GM12875 (cell line): Measurements from ENCODE around the gene FAM76A.
A peak's percentile ranks its signal among the peaks of the same experiment; 100 is the strongest.
"Not testable (repeated sequence)": the region's sequence is repeated elsewhere in the genome, so short reads cannot be mapped to it uniquely, and the experiment has no call there.

Experiments
- H3K4me3 ChIP-seq: one replicate; pipeline ENCODE4 v1.5.1; 2011; ENCODE audit warnings: low read depth, low read length, control low read depth
- TF ChIP-seq, protein P1 (sequence below): IDR thresholded peaks from 2 replicates; pipeline ENCODE4 v1.5.1; 2011; ENCODE audit warnings: low read depth, mild to moderate bottlenecking, control low read depth, inconsistent platforms, low read length, moderate library complexity, borderline replicate concordance; ENCODE audit not compliant: insufficient read depth

The FAM76A gene

DNA sequence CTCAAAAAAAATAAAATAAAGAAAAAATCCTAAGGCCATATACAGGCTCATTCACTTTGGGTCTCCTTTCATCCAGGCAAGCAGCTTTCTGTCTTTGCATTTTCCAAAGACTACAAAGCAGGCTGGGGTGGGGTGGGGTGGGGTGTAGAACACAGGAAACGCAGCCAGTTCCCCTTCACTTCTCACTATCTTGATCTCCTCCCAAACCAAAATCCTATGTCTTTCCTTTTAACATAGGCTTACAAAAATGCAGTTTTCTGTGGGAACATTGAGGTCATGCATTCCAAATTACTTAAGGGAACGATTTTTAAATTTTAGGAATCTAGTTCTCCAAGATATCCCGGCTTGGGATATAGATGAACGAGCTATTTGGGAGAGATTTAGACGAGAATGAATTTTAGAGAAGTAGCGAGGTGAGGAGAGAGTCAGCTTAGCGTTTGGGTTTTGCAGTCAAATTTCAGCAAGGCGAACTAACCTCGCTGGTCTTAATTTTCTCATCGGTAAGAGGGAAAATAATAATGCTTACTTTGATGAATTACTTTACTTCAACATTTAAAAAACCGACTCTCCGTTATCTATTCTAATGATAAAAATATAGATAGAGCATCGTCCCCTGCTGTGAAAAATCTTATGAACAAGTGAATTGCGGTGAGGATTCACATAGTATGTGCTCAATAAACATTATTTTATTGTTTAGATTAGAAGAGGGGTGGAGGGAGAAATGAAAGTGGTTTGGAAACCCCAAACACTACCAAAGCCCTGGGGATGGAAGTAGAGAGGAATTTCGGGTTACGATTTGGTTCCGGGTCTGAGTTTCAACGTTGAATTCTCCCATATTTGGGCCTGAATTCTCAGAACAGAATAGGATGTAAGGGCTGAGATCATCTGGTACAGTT, 46.5 kb downstream of the FAM76A start:
- TF ChIP-seq, protein P1, sequence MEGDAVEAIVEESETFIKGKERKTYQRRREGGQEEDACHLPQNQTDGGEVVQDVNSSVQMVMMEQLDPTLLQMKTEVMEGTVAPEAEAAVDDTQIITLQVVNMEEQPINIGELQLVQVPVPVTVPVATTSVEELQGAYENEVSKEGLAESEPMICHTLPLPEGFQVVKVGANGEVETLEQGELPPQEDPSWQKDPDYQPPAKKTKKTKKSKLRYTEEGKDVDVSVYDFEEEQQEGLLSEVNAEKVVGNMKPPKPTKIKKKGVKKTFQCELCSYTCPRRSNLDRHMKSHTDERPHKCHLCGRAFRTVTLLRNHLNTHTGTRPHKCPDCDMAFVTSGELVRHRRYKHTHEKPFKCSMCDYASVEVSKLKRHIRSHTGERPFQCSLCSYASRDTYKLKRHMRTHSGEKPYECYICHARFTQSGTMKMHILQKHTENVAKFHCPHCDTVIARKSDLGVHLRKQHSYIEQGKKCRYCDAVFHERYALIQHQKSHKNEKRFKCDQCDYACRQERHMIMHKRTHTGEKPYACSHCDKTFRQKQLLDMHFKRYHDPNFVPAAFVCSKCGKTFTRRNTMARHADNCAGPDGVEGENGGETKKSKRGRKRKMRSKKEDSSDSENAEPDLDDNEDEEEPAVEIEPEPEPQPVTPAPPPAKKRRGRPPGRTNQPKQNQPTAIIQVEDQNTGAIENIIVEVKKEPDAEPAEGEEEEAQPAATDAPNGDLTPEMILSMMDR: no peak
- H3K4me3 ChIP-seq: peak overlapping the region; percentile 13

DNA sequence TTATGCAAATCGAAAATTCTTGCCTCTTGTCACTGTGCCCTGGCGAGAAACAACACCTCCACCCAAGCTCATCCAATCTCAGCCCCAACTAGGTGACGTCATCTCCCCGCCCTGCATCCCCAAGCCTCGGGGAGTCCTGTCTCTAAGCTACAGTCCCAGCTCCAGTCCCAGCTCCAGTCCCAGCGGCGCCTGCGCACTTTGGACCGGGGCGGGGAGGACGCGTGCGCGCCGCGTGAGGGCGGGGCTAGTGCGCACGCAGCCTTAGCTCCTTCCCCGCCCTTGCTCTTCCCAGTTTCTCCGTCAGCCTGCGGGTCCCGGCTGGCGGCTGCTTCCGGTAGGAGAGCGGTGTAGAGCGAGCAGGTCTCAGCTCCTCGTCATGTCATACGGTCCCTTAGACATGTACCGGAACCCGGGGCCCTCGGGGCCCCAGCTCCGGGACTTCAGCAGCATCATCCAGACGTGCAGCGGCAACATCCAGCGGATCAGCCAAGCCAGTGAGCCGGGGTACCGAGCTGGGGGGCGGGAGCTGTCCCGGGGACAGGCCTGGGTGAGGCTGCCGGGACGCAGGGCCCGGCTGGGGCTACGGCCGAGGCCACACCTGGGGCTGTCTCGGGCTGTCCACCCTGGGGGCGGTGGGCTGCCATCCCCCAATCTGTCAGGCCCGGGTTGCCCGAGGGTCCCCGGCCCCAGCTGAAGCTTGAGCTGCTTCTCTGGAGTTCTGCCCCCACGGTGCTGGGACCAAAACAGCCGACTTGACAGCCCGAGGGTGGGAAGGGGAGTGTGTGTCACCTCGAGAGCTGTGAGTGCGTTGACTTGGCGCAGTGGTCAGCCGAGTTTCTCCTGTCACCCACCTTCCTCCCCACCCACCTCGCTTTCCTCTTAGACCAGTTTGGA, 47.4 kb downstream of the FAM76A start, which contains the start of gene STX12:
STX12 (plus strand) TSS at position 288 of the 894 bp plus-strand sequence; CDS start at position 377, 89 bp downstream.
- TF ChIP-seq, protein P1: no peak

DNA sequence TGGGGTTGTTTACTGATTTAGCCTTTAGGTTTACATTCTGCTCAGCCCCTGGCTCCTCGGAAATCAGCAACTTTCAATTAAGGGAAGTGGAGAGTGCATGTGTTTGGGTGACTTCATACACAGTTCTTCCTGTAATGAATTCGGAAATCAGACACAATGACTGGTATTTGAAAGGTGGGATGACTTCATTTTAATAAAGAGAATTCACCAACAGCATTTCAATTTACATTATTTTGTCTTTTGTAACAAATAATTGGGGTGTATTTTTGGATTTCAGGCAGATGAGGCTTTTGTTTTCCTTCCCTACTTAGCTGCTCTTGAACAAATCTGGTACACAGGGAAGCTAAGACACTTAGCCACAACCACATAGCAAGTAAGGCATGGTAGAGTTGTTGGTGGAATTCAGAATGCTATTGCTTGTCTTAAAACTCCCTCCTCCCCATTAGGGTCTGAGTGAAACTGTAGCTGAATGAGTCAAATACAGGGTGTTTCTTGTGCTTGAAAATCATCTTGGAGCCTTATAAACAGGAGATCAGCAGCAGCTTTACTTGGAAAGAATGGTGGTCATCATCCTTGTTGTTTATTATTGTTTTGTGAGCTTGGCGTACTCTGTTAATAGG, 48.2 kb downstream of the FAM76A start:
- peak overlapping the region; percentile 99 for H3K4me3 ChIP-seq
- TF ChIP-seq, protein P1: no peak

More for the DNA sequence above, 47.4 kb downstream of the FAM76A start, which contains the start of gene STX12:
- peak within 1 kb of the TSS; percentile 99 for H3K4me3 ChIP-seq

DNA sequence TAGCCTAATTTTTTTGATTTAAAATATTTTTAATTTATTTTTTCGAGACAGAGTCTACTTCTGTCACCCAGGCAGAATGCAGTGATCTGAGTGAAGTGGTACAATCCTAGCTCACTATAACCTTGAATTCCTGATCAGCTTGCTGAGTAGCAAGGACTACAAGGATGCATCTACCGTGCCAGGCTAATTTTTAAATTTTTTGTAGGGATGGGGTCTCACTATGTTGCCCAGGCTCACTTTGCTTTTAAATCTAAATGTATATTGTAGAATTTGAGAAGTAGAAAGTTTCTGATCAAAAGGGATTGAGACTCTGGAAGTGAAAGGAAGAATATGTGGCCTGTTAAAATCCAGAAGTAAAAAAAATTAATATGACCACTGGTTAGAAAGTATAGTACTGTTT, 48.9 kb downstream of the FAM76A start:
- TF ChIP-seq, protein P1: no peak

DNA sequence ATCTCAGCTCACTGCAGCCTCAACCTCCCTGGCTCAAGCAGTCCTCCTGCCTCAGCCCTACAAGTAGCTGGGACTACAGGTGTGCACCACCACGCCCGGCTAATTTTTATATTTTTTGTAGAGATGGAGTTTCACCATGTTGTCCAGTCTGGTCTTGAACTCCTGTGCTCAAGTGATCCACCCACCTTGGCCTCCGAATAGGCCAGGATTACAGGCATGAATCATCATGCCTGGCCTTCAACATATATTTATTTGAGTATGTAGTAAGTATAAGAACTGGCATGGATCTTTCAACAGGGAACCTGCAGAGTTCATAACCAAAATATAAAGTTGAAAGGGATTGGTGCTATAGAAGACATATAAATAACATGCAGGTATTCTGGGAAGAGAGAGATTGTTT, 49.6 kb downstream of the FAM76A start:
- not testable (repeated sequence) for H3K4me3 ChIP-seq

More for the DNA sequence above, 48.9 kb downstream of the FAM76A start:
- H3K4me3 ChIP-seq: peak overlapping the region; percentile 12

DNA sequence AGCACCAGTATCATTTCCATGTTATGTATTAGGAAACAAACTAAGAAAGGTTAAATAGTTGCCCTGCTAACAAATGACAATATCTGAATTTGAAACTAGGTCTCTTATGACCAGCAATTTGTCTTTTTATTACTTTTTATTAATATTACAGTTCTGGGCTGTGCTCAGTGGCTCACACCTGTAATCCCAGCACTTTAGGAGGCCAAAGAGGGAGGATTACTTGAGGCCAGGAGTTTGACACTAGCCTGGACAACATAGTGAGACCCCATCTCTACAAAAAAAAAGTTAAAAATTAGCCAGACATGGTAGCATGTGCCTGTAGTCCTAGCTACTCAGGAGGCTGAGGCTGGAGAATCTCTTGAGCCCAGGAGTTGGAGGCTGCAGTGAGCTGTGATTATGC, 50.5 kb downstream of the FAM76A start:
- H3K4me3 ChIP-seq: not testable (repeated sequence)

DNA sequence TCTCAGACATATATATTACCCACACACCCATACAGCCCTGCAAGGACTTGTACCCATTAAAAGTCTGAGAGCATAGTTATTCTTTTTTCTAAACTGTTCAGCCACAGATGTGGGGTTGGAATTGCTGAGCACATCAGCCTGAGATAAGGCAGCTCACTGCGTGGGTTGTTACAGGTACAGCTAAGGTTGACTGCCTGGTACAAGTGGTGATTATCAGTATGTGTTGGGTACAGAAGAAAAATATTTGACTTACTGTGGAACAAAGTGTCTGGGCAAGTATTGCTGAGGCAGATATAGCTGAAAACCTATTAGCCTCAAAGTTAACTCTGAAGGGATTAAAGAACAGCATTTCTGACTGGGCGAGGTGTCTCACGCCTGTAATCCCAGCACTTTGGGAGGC, 52.3 kb downstream of the FAM76A start:
- H3K4me3 ChIP-seq: no peak overlapping the region
- TF ChIP-seq, protein P1: no peak

DNA sequence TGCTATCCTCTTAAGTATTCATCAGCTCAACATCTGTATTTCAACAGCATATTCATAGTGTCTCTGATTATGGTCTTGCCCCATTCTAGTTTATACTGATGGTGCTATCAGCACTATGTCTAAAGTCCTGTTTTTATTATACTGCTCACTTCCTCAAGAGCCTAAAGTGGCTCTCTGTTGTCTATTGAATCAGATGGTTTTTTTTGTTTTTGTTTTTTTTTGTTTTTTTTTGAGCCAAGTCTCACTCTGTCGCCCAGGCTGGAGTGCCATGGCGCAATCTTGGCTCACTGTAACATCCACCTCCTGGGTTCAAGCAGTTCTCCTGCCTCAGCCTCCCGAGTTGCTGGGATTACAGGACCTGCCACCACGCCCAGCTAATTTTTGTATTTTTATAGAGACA, 53.4 kb downstream of the FAM76A start:
- TF ChIP-seq, protein P1: no peak
- H3K4me3 ChIP-seq: no peak overlapping the region
